Testis (tissue), 3 donors: ENCODE measurements around the gene PCNX4. TPM values are rescaled to one million over a fixed set of nuclear protein-coding genes. Genes with fewer than 3 reads are reported as not detected.
A peak's percentile ranks its signal among the peaks of the same experiment; 100 is the strongest.

Experiments
- DNase-seq: peaks from one replicate; pipeline ENCODE4 v3.0.0-alpha.2; 2019
- H3K27ac ChIP-seq, 2 donors: fragments of 200-600 bp; sonication (generic); one replicate each; pipeline ENCODE4 v1.5.1; 2019
- H3K27me3 ChIP-seq: fragments of 200-600 bp; sonication (generic); one replicate; pipeline ENCODE4 v1.5.1; 2019
- H3K36me3 ChIP-seq: fragments of 200-600 bp; sonication (generic); one replicate; pipeline ENCODE4 v1.5.1; 2017; ENCODE audit warnings: low read depth; ENCODE audit errors: missing control alignments
- H3K4me1 ChIP-seq: fragments of 200-600 bp; sonication (generic); one replicate; pipeline ENCODE4 v1.5.1; 2019
- H3K4me3 ChIP-seq, 2 donors: fragments of 200-600 bp; sonication (generic); one replicate each; pipeline ENCODE4 v1.5.1; 2017 to 2019
- H3K9me3 ChIP-seq: fragments of 200-600 bp; sonication (generic); one replicate; pipeline ENCODE4 v1.5.1; 2017
- POLR2A ChIP-seq: fragments of 450-650 bp; IDR thresholded peaks from one replicate; pipeline ENCODE4 v1.6.1; 2017; ENCODE audit warnings: antibody characterized with exemption, mild to moderate bottlenecking, moderate library complexity
- WGBS, 2 donors: methylation state at CpG; one replicate each; pipeline ENCODE4 v1.1.5; 2018; 5-methylcytosine and 5-hydroxymethylcytosine counted together
- intact Hi-C: fragments of 100-400 bp; cut with DNase I; formaldehyde crosslinking; loops from one replicate; pipeline ENCODE4 v1.15.1; 2023; ENCODE audit warnings: low total_unique reads
- polyA plus RNA-seq: library from polyadenylated mRNA; stranded (reverse); fragments of 350-450 nt; fragmentation: Illumina TruSeq; extraction: RNeasy Lipid Tissue Mini Kit (QIAGEN cat#74804); gene quantifications from one replicate; pipeline ENCODE4 v1.2.3, GENCODE V29; 2014; ENCODE audit warnings: low read depth, low replicate concordance; ENCODE audit not compliant: insufficient read depth
- total RNA-seq, 2 donors: library from RNA; depleted of rRNA; stranded (reverse); fragments of >200 nt; gene quantifications; one replicate each; pipeline ENCODE4 v1.2.3, GENCODE V29; 2016
- TF ChIP-seq, protein P1 (sequence below), 3 experiments: fragments of 450-650 bp in 2 of 3; fragments of 200-600 bp in 1 of 3; sonication (generic) in 1 of 3; IDR thresholded peaks; one replicate each; pipeline ENCODE4 v1.5.1; 2016 to 2019; ENCODE audit warnings: antibody characterized with exemption in 3 of 3, mild to moderate bottlenecking in 2 of 3, moderate library complexity in 1 of 3

The PCNX4 gene
- total and polyA plus RNA-seq, 3 donors from 2014 or later = 42.3 to 133 (median 118) TPM

DNA sequence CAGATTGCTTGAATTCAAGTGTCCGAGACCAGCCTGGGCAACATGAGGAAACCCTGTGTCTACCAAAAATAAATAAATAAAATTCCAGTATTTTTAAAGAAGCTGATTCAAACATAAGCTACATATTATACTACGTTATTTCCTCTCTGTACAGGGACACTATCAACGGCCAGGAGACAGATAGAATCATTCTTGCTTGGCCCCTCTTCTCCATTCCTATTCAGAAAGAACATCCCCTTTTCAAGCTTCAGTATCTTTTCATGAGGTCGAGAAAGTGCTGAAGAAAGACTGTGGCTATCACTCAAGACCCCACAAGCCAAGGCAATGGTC lies 73.8 kb downstream of the PCNX4 start:
- H3K9me3 ChIP-seq = no peaks in the 10 kb centered on the region
- intact Hi-C loops = no loop called here
- WGBS, 2 donors = 1 to 2% methylated on average over 4 of the region's 4 CpGs

DNA sequence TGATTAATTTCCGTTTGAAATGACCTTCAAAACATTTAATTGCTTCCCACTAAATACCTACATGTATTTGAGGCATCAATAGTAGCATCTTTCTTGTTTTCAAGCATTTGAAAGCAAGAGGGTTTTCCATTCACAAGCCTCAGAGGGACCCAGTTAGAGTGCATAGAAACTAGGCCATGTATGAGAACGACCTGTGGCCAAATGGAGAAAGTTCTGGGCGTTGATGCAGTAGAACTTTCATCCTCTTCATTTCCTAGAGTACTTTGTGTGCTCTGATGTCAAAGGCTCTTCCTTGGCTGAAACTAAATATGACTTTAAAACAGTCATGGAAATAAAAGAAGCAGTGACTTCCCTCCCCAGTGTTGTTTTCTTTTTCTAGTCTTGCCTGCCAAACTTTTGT lies 74.4 kb downstream of the PCNX4 start:
- Histone ChIP-seq H3K4me3 (no peak overlapping the region), H3K4me1 (peaks cover 12% of the 10 kb centered on the region), H3K9me3 (no peaks in the 10 kb centered on the region), H3K27me3 (no peaks in the 10 kb centered on the region), H3K36me3 (no peaks in the 10 kb centered on the region), H3K27ac (peak overlapping the region; percentile 40 to 92)
- peak; percentile 37 for DNase-seq
- TF ChIP-seq, protein P1, sequence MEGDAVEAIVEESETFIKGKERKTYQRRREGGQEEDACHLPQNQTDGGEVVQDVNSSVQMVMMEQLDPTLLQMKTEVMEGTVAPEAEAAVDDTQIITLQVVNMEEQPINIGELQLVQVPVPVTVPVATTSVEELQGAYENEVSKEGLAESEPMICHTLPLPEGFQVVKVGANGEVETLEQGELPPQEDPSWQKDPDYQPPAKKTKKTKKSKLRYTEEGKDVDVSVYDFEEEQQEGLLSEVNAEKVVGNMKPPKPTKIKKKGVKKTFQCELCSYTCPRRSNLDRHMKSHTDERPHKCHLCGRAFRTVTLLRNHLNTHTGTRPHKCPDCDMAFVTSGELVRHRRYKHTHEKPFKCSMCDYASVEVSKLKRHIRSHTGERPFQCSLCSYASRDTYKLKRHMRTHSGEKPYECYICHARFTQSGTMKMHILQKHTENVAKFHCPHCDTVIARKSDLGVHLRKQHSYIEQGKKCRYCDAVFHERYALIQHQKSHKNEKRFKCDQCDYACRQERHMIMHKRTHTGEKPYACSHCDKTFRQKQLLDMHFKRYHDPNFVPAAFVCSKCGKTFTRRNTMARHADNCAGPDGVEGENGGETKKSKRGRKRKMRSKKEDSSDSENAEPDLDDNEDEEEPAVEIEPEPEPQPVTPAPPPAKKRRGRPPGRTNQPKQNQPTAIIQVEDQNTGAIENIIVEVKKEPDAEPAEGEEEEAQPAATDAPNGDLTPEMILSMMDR (IDR thresholded peaks at IDR 0.05) = no peak
- TF ChIP-seq POLR2A = no peak
- WGBS, 2 donors = 21 to 24% methylated on average over 3 of the region's 3 CpGs
- intact Hi-C loops = no loop called here

More for the DNA sequence above, 73.8 kb downstream of the PCNX4 start:
- no peak for DNase-seq
- Histone ChIP-seq H3K36me3 (no peaks in the 10 kb centered on the region), H3K4me3 (peak overlapping the region; percentile 76), H3K27me3 (no peaks in the 10 kb centered on the region), H3K27ac (peak overlapping the region; percentile 40 to 92), H3K4me1 (peaks cover 12% of the 10 kb centered on the region)
- TF ChIP-seq, protein P1 (IDR thresholded peaks at IDR 0.05) = no peak
- TF ChIP-seq POLR2A = no peak

DNA sequence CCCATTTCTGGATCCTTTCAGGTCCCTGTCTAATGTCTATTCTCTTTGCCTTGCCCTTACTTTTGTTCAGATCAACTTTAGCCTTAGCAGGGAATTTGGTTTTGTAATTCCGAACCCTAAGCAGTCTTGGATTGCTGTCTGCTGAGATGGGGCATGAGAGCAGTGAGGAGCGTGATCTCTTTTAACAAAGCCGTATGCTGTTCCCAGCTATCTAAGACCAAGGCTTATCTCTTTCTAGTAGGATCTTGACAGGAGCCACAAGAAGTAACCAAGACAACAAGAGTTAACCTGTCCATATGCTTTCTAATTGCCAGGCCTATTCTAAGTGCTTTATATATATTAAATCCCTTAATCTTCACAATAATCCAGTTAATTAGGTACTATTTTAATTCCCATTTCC lies 78.0 kb downstream of the PCNX4 start:
- intact Hi-C loops = no loop called here
- H3K9me3 ChIP-seq = no peaks in the 10 kb centered on the region
- no peak overlapping the region for H3K4me3 ChIP-seq
- DNase-seq = no peak
- H3K27me3 ChIP-seq = no peaks in the 10 kb centered on the region
- no peak for TF ChIP-seq POLR2A
- TF ChIP-seq, protein P1 (IDR thresholded peaks at IDR 0.05) = no peak
- no peaks in the 10 kb centered on the region for H3K36me3 ChIP-seq
- no peak overlapping the region for H3K27ac ChIP-seq
- 92 to 94% methylated on average over 3 of the region's 3 CpGs for WGBS, 2 donors
- H3K4me1 ChIP-seq = peaks cover 12% of the 10 kb centered on the region

DNA sequence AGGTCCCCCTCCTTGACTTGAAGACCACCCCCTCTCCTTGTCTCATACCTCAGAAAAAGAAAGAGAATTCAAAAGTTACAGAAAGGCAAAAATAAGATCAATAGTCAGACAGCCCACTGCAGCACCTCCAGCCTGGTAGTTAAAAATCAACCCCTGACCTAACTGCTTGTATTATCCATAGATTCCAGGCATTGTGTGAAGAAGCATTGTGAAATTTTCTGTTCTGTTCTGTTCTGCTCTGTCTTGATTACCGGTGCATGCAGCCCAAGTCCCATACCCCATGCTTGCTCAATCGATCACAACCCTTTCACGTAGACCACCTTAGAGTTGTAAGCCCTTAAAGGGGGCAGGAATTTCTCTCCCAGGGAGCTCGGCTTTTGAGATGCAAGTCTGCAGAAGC lies 79.2 kb downstream of the PCNX4 start:
- 88 to 97% methylated on average over 4 of the region's 4 CpGs for WGBS, 2 donors
- TF ChIP-seq, protein P1 (IDR thresholded peaks at IDR 0.05) = no peak
- no peak for TF ChIP-seq POLR2A
- H3K4me1 ChIP-seq = peaks cover 7% of the 10 kb centered on the region
- H3K36me3 ChIP-seq = no peaks in the 10 kb centered on the region
- no peaks in the 10 kb centered on the region for H3K9me3 ChIP-seq
- H3K4me3 ChIP-seq = no peak overlapping the region
- intact Hi-C loops = no loop called here
- DNase-seq = no peak
- H3K27ac ChIP-seq = no peak overlapping the region
- no peaks in the 10 kb centered on the region for H3K27me3 ChIP-seq

DNA sequence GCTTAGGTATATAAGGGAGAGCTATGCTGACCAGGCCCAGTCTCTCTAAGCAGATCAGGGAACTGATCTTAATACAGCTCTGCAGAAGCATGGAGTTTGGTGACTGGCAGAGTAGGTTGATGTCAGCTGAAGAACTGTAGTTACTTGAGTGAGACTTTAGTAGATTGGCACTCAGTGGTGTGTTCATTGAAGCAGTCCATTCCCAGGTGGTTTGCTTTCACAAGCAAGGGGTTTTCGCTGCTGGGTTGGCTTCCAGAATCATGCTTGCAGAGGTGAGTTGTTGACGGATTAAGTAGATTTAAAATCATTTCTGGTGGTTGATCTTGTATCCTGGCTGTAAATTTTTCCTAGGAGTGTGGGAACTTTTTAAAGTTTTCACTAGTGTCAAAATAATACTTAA lies 80.0 kb downstream of the PCNX4 start:
- DNase-seq = no peak
- Histone ChIP-seq H3K4me3 (no peak overlapping the region), H3K9me3 (no peaks in the 10 kb centered on the region), H3K27me3 (no peaks in the 10 kb centered on the region), H3K27ac (no peak overlapping the region), H3K4me1 (no peaks in the 10 kb centered on the region), H3K36me3 (no peaks in the 10 kb centered on the region)
- TF ChIP-seq POLR2A = no peak
- TF ChIP-seq, protein P1 (IDR thresholded peaks at IDR 0.05) = no peak
- WGBS, 2 donors = 90 to 94% methylated on average over 2 of the region's 2 CpGs
- intact Hi-C loops = no loop called here
